GM12878 (cell line): ENCODE data around the gene GSAP. TPM values are rescaled to one million over a fixed set of nuclear protein-coding genes. Genes with fewer than 3 reads are reported as not detected.
A peak's percentile ranks its signal among the peaks of the same experiment; 100 is the strongest.

Experiments
- ATAC-seq: fragments of 200-7000 bp; cut with Tn5 transposase; 3 replicates; pipeline ENCODE4 v1.9.1; 2020; ENCODE audit warnings: mild to moderate bottlenecking, moderate library complexity
- BruUV-seq: library from RNA; stranded (reverse); fragments of 400-500 nt; replicated peaks from 2 replicates; lab custom pipeline; 2021; lab: Mats Ljungman, UMichigan
- CTCF ChIA-PET: fragments of 300-600 bp; sonication (Branson Sonifier 250); formaldehyde crosslinking; extraction: SDS; loops from one replicate; lab custom pipeline; 2021; ENCODE audit warnings: inconsistent platforms; lab: Yijun Ruan, JAX
- POLR2A ChIA-PET: fragments of 350-600 bp; formaldehyde crosslinking; extraction: SDS; loops from one replicate; lab custom pipeline; 2021; ENCODE audit warnings: inconsistent platforms; lab: Charles Lee
- RAD21 ChIA-PET: fragments of 300-600 bp; sonication (Branson Sonifier 250); formaldehyde crosslinking; loops from one replicate; lab custom pipeline; 2023; ENCODE audit warnings: antibody characterized with exemption; ENCODE audit not compliant: unreplicated experiment; lab: Charles Lee
- SMC1A ChIA-PET: fragments of 300-600 bp; sonication (Branson Sonifier 250); formaldehyde crosslinking; loops from one replicate; lab custom pipeline; 2023; ENCODE audit not compliant: unreplicated experiment, uncharacterized antibody; lab: Charles Lee
- DNase-seq: peaks from one replicate; pipeline ENCODE4 v3.0.0-alpha.2; 2011; ENCODE audit warnings: low read depth, low spot score
- FAIRE-seq: peaks from 3 replicates; lab custom pipeline; 2011; peaks lifted over from hg19 to GRCh38; lab: Jason Lieb, UNC
- H2AFZ ChIP-seq: 2 replicates; pipeline ENCODE4 v1.6.0; 2011; ENCODE audit warnings: low read depth, low read length, control low read depth; ENCODE audit not compliant: control insufficient read depth
- H3K27ac ChIP-seq: 2 replicates; pipeline ENCODE4 v1.5.1; 2011; ENCODE audit warnings: control low read depth; ENCODE audit not compliant: control insufficient read depth, insufficient read depth
- H3K27me3 ChIP-seq, 2 experiments: replicated peaks in 1 of 2; 2 replicates each; pipeline versions ENCODE4 v1.6.0 to v1.6.1; 2011; ENCODE audit warnings: low read length in 1 of 2; ENCODE audit not compliant: control insufficient read depth in 2 of 2, insufficient read depth in 2 of 2
- H3K36me3 ChIP-seq, 2 experiments: 2 replicates each; pipeline ENCODE4 v1.5.1; 2011; ENCODE audit warnings: low read length in 1 of 2; ENCODE audit not compliant: control insufficient read depth in 2 of 2, insufficient read depth in 2 of 2
- H3K4me1 ChIP-seq: 2 replicates; pipeline ENCODE4 v1.6.1; 2011; ENCODE audit warnings: mild to moderate bottlenecking, low read length, moderate library complexity, mixed read lengths; ENCODE audit not compliant: control insufficient read depth, insufficient read depth
- H3K4me2 ChIP-seq: 2 replicates; pipeline ENCODE4 v1.6.0; 2011; ENCODE audit warnings: control low read depth; ENCODE audit not compliant: control insufficient read depth, insufficient read depth
- H3K4me3 ChIP-seq: fragments of 200-600 bp; sonication (generic); 2 replicates; pipeline ENCODE4 v1.5.1; 2016
- H3K79me2 ChIP-seq: 2 replicates; pipeline ENCODE4 v1.6.0; 2011; ENCODE audit warnings: low read length; ENCODE audit not compliant: control insufficient read depth, insufficient read depth
- H3K9ac ChIP-seq: 2 replicates; pipeline ENCODE4 v1.8.0; 2011; ENCODE audit warnings: low read length, control low read depth, mixed read lengths; ENCODE audit not compliant: control insufficient read depth, insufficient read depth
- H3K9me3 ChIP-seq: replicated peaks from 3 replicates; pipeline ENCODE4 v1.5.1; 2011; ENCODE audit warnings: mild to moderate bottlenecking, low read length; ENCODE audit not compliant: control insufficient read depth, insufficient read depth
- H4K20me1 ChIP-seq: 2 replicates; pipeline ENCODE4 v1.6.0; 2011; ENCODE audit not compliant: control insufficient read depth, insufficient read depth
- ESRRA ChIP-seq: IDR thresholded peaks from 2 replicates; pipeline ENCODE4 v1.6.1; 2012; ENCODE audit warnings: mild to moderate bottlenecking, low read length, improper control_type of control experiment
- IRF3 ChIP-seq: fragments of 450-650 bp; IDR thresholded peaks from 2 replicates; pipeline ENCODE4 v1.6.1; 2014; ENCODE audit warnings: mild to moderate bottlenecking
- JUND ChIP-seq: IDR thresholded peaks from 2 replicates; pipeline ENCODE4 v1.6.1; 2012; ENCODE audit warnings: low read depth, mild to moderate bottlenecking, low read length, improper control_type of control experiment, moderate library complexity
- PML ChIP-seq: IDR thresholded peaks from 2 replicates; pipeline ENCODE4 v1.6.1; 2012; ENCODE audit warnings: low read length, inconsistent platforms
- POU2F2 ChIP-seq: IDR thresholded peaks from 3 replicates; pipeline ENCODE4 v1.6.1; 2011; ENCODE audit warnings: low read depth, mild to moderate bottlenecking, low read length, borderline replicate concordance
- SPI1 ChIP-seq: IDR thresholded peaks from 2 replicates; pipeline ENCODE4 v1.6.1; 2011; ENCODE audit warnings: low read depth, mild to moderate bottlenecking, low read length, moderate library complexity, borderline replicate concordance; ENCODE audit not compliant: insufficient read depth
- WGBS: methylation state at CpG from one replicate; pipeline ENCODE4 v1.1.6; 2016; ENCODE audit warnings: low lambda C conversion rate; ENCODE audit not compliant: insufficient replicate concordance, insufficient coverage; ENCODE audit errors: missing lambda C conversion rate; 5-methylcytosine and 5-hydroxymethylcytosine counted together
- in situ Hi-C: fragments of 300-500 bp; cut with MboI; formaldehyde crosslinking; loops from 9 replicates; pipeline ENCODE4 v1.14.3; 2018; ENCODE audit warnings: mixed read lengths
- intact Hi-C: fragments of 100-400 bp; cut with micrococcal nuclease; formaldehyde crosslinking; loops from one replicate; pipeline ENCODE4 v1.14.2; 2022; ENCODE audit not compliant: unreplicated experiment
- polyA plus RNA-seq, 11 experiments: library from polyadenylated mRNA; depleted of rRNA in 4 of 11; unstranded in 6 of 11; stranded (reverse) in 5 of 11; fragments of >200 nt; fragmentation: Nextera tagmentation in 4 of 11; fragmentation: Illumina TruSeq in 1 of 11; extraction: Ambion mirVana in 4 of 11; extraction: Trizol in 1 of 11; gene quantifications; 1 replicate in 1 of 11; 2 replicates in 10 of 11; pipeline versions ENCODE4 v1.2.1 to v1.2.3, GENCODE V29; 2011 to 2016; ENCODE audit warnings: inconsistent platforms in 2 of 11, missing spikeins in 2 of 11, low read depth in 1 of 11
- total RNA-seq, 4 experiments: library from RNA; depleted of rRNA in 3 of 4; stranded (reverse); fragments of >200 nt in 3 of 4; fragmentation: Illumina TruSeq in 1 of 4; extraction: Trizol in 1 of 4; gene quantifications; 2 replicates each; pipeline versions ENCODE4 v1.2.1 to v1.2.3, GENCODE V29; 2013 to 2021

Gene GSAP
- total and polyA plus RNA-seq, 10 of the 15 experiments (the other 5 are each of a cell fraction or from before 2014, with no cell fraction given) = 6.6 to 38.1 (median 21.8) TPM

- TF ChIP-seq SPI1 = no peak
- no peak for TF ChIP-seq PML
- no peak for TF ChIP-seq POU2F2
These were observed 77.1 kb downstream of the GSAP start (continued) for GRCh38 chr7:77338883-77339629.

- ATAC-seq = no peak
- WGBS = 37% methylated on average over 4 of the region's 4 CpGs
- Histone ChIP-seq H3K4me2 (no peak overlapping the region), H3K4me3 (no peak overlapping the region), H2AFZ (no peak overlapping the region), H3K79me2 (no peaks in the 10 kb centered on the region), H3K9ac (no peak overlapping the region), H3K27me3 (no peaks in the 10 kb centered on the region), H3K27ac (peak overlapping the region; percentile 24; the same call in 1 of the 2 replicates), H3K9me3 (no peaks in the 10 kb centered on the region), H3K36me3 (no peaks in the 10 kb centered on the region), H4K20me1 (no peaks in the 10 kb centered on the region), H3K4me1 (peaks cover 18% of the 10 kb centered on the region)
- FAIRE-seq = no peak
- SMC1A ChIA-PET = no interaction called here
- no TSS peak for BruUV-seq
- RAD21 ChIA-PET = no interaction called here
- in situ Hi-C loops (no loop called here), intact Hi-C loops (no loop called here)
- no peak for DNase-seq
- CTCF ChIA-PET = no interaction called here
- no peak for TF ChIP-seq IRF3
- no peak for TF ChIP-seq ESRRA
- no peak for TF ChIP-seq JUND
- POLR2A ChIA-PET = no interaction called here
These were observed 77.9 kb downstream of the GSAP start for GRCh38 chr7:77338260-77338659.
